Posterior cingulate gyrus (tissue), 11 donors: ENCODE data around the gene HMGN2.

ENCODE experiments used
- DNase-seq, 10 donors: peaks; one replicate each; pipeline versions ENCODE4 v3.0.0 to v3.0.0-alpha.2; 2020 to 2021; ENCODE audit warnings: mixed read lengths in 3 of 10
- intact Hi-C: fragments of 100-400 bp; cut with DNase I; formaldehyde crosslinking; loops from one replicate; pipeline ENCODE4 v1.15.1; 2023

Gene HMGN2

DNA sequence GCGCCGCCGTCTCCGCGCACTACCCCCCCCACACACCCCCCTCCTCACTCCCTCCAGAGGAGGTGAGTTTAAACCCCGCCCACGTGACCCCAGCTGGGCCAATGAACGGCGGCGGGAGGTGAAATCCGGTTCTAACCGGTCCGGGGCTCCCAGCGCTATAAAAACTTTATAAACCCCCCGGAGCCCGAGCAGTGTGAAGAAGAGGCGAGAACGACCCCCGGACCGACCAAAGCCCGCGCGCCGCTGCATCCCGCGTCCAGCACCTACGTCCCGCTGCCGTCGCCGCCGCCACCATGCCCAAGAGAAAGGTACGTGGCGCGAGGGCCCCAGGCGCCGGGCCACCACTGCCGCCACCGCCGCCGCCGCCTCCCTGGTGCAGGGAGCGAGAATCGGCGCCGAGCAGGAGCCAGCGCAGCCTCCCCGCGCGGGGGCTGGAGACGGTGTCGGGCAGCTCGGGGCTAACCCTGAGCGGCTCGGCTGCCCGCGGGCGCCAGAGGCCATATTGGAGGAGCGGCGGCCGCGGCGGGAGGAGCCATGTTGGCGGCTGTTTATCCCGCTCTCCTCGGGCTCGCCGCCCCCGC, at the start of gene HMGN2:
Gene HMGN2, plus strand, starts transcription at position 121 of the 581 bp plus-strand sequence. Its CDS starts 173 bp downstream, at position 294.
- intact Hi-C loops: loop anchor here (1.0 to 2.0 kb wide), 2 partner anchors 28 to 40 kb away; partner anchors contain the start of gene DHDDS
- peak; percentile 88 to 99 (median 94) for DNase-seq

DNA sequence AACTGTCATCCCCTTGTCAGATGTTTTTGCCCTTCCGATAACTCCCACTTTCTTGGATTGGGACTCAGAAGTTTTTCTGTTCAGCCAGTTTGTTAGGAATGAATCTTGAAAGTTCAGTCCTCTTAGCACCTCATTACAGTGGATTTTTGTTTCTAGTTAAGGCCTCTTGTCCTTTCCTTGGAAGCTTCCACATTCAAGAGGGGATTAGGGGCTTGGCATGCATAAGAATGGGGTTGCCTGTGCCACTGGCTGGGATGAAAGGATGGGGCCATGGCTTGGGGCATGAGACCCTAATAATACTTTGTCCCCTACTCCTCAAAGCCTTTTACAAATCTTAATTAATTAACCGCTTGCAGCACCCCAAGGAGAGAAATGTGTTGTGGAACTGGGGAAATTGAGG, 42.5 kb upstream of the HMGN2 start:
- intact Hi-C loops: no loop called here
- DNase-seq: no peak

DNA sequence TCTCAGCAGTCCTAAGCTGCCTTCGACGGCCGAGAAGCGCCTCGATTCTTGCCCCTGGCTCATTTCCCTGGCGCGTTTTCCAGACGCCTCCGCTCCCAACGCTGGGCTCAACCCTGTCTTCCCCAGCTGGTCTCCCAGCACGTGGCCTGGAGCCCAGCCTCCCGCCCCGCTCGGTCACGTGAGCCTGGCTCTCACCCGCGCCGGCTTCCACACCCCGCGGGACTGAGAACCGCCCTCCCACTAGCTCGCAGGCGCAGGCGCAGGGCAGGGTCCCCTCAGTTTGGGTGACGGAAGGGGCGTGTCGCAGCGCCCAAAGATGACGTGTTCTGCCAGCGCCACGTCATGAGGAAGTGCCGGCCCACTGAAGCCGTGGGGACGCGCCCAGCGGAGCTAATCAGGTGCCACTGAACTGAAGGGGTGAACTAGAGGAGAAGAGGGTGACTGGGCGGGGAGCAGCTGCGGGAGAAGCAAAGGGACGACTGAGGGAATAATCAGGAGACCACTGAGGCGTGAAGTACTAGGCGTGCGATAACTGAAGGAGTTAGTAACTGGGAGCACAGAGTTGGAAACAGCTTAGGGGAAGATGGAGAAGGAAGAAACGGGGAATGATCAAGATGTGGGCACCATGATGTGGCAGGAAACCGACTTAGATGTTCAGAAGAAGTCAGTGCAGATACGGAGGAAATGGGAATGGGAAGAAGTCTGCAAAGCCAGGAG, 40.1 kb upstream of the HMGN2 start, which contains the start of gene DHDDS:
Gene DHDDS, plus strand, starts transcription at position 343 of the 717 bp plus-strand sequence. CDS start 625 bp downstream, outside the sequence.
- intact Hi-C loops: loop anchor here (1.0 kb wide), 1 partner anchor 40 kb away; the partner anchor contains the start of gene HMGN2
- peak; percentile 97 to 100 (median 98) for DNase-seq

DNA sequence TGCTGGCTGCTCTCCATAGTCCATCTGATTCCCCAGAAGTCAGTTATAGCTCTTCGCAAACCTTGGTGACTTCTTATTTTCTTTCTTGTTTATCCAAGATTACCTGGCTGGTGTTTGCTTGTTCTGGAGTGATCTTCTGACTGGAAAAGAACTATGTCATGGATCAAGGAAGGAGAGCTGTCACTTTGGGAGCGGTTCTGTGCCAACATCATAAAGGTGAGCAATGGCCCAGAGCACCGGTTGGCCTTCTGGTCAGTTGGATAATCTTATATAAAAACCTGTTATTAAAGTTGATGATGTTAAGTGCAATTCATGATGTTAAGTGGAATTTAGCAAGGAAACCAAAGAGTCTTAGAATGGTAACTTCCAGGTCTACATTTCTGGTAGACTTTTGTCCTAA, 39.4 kb upstream of the HMGN2 start:
- intact Hi-C loops: loop anchor here (1.0 kb wide), 1 partner anchor 40 kb away; the partner anchor contains the start of gene HMGN2
- DNase-seq: no peak

DNA sequence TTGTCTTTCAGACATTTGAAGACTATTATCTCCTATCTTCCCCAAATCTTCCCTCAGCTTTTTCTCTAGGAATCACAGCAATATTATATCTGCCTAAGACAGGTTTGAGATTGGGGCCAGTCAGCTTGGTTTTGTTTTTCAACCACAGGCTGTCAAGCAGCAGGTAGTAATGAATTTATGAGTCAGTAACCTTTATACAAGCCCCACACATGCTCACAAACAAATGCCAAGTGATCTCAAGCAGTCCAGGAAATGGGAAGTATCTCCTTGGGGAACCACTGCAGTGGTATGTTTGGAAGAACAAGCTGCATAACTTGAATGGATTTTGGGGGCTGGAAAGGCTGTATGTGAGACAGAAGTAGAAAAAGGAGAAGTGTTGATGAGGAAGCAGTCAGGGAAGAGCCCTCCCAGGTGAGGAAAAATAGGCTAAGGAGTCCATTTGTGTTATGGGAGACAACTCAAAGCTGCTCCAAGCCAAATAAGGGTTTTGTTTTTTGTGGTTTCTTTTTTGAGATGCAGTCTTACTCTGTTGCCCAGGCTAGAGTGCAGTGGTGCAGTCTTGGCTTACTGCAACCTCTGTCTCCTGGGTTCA, 38.0 kb upstream of the HMGN2 start:
- DNase-seq: no peak
- intact Hi-C loops: no loop called here

DNA sequence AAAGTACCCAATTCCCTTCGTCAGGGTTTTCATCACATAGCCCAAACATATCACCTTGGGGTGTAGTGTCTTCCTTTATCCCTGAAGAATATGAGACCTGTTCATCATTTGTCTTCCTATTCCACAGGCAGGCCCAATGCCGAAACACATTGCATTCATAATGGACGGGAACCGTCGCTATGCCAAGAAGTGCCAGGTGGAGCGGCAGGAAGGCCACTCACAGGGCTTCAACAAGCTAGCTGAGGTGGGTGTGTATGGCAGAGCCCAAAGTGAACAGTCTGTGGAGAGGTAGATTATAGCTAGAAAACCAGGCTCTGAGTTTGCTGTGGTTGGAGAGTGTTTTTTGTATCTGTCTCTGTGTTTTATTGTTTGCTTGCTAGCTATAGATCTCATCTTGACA, 34.2 kb upstream of the HMGN2 start:
- intact Hi-C loops: no loop called here
- DNase-seq: no peak

DNA sequence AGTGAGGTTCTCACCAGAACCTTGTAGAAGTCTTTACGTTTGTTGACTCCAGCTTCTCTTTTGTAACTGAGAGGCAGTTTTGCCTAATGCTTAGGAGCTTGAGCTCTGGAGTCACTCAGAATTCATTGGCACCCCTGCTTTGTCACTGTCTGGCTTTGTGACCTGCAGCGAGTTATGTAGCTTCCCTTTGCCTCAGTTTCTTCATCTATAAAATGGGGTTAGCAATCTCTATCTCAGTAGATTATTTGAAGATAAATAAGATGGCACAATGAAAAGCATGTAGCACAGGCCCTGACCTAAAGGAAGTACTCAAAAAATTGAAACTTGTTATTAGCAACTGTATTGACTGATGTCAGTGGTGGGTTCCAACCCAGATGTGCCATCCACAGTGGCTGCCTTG, 32.0 kb upstream of the HMGN2 start:
- no peak for DNase-seq
- intact Hi-C loops: no loop called here

DNA sequence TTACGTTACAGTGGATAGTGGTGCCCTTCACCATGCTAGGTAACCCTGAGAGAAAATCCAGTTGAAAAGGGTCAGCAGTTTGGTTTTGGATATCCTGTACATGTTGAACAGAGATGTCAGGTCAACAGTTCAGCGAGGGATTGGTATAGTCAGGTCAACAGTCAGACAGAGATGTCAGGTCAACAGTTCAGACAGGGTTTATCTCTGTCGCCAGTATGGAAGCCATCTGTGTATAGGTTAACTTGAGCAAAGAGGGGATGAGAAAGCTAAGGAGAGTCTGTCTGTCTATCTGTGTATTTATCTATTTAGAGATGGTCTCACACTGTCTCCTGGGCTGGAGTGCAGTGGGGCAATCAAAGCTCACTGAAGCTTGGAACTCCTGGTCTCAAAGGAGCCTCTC, 22.4 kb upstream of the HMGN2 start:
- intact Hi-C loops: no loop called here
- DNase-seq: no peak

DNA sequence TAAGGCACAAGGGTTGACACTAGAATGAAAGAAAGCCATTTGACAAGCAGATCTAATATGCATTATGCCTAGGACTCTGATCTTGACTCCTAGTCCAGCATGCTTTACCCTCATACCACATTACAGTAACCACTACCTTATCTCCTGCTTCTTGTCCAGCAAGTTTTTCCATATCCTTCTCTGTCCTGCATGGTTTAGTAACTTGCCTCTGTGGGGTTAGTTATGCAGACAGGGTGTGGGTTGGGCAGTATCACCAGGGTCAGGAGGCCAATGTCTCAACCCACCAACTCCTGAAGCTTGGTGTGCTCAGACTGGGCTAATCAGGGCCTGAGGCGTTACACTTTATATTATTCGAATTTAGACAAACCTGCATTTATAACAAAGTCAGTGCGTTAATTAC, 21.3 kb upstream of the HMGN2 start:
- DNase-seq: no peak
- intact Hi-C loops: no loop called here

DNA sequence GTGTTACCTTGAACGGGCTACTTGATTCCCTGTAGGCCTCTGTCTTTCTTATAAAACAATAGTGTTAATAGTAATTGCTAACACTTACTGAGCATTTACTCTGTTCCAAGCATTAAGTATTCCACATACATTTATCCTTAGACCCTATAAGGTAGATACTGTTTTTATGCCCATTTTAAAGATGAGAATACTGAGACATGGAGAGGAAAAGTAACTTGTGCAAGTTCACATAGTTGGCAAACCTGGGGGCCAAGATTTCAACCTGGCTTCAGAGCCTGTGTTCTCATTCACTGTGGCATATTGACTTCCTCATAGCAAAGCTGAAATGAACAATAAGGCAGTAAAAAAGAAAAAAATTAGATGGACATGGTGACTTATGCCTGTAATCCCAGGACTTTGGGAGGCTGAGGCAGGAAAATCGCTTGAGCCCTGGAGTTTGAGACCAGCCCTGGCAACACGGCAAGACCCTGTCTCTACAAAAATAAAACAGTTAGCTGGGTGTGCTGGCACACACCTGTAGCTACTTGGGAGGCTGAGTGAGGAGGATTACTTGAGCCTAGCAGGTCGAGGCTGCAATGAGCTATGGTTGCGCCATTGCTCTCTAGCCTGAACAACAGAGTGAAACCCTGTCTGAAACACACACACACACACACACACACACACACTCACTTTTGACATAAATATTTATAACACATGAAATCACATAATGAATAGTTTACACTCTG, 19.6 kb upstream of the HMGN2 start:
- intact Hi-C loops: no loop called here
- no peak for DNase-seq

DNA sequence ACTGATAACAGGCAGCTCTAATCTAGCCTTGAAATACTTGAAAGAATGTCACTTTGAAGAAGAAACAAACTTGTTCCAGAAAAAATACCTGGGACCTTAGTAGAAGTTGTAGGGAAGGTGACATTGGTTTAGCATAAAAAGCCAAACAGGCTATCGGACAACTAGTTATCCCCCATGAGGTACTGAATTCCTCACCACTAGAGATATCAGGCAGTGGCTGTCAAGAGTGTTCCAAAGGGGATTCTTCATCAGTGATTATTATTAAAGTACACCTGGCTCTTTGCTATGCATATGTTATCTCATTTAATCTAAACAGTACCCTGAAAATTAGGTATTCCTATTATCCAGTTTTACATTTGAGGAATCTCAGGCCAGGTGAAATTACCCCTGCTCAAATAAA, 13.1 kb upstream of the HMGN2 start:
- intact Hi-C loops: no loop called here
- no peak for DNase-seq

DNA sequence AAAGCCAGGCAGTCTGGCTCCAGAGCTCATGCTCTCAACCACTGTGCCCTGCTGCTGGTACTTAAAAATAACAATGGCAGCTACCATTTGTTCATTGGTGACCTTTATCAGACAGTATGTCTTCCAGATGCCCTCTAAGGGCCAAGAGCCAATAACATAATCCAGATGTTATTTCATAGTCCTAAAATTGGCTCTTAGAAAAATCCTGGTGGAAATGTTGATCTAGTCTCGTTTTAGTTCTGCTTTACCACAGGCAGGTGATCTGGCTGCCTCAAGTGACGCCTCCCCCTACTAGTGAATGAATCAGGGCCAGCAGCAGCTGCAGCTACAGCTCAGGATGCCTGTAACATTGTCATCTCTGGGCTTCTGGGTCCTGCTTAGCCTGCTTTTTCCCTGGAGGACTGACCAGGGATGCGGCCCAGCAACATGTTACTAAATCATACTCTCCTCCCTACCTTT, 12.6 kb upstream of the HMGN2 start:
- intact Hi-C loops: no loop called here
- no peak for DNase-seq

DNA sequence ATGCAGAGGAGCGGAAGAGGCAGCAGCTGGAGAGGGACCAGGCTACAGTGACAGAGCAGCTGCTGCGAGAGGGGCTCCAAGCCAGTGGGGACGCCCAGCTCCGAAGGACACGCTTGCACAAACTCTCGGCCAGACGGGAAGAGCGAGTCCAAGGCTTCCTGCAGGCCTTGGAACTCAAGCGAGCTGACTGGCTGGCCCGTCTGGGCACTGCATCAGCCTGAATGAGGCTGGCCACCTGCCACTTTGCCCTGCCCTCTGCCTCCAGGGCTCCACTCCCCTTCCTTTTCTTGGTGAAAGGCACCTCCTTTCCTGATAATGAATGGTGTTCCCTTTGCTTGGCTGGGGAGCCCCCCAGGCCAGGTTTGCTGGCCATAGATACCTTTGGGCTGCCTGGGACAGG, 3.3 kb upstream of the HMGN2 start:
- peak in 7 of 10 donors; percentile 10 to 90 (median 38) for DNase-seq
- intact Hi-C loops: no loop called here

DNA sequence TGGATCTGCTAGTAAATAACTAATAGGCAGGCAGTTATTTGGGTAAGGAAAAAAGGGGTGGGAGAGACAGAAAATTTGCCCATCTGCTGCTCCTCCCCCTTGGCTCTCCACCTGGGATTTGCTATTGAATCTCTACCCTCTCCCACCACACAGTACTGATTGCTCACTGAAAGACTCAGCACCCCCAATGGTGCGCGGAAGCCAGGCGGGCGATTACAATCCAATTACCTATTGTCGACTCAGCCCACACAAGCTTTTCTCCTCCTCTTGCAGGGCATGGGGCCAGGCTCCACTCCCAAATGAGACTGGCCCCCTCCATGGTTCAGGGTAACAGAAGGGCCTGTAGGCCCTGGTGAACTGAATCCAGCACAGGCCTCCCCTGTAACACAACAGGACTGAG, 2.7 kb upstream of the HMGN2 start:
- DNase-seq: peak in 1 of 10 donors; percentile 18
- intact Hi-C loops: no loop called here

DNA sequence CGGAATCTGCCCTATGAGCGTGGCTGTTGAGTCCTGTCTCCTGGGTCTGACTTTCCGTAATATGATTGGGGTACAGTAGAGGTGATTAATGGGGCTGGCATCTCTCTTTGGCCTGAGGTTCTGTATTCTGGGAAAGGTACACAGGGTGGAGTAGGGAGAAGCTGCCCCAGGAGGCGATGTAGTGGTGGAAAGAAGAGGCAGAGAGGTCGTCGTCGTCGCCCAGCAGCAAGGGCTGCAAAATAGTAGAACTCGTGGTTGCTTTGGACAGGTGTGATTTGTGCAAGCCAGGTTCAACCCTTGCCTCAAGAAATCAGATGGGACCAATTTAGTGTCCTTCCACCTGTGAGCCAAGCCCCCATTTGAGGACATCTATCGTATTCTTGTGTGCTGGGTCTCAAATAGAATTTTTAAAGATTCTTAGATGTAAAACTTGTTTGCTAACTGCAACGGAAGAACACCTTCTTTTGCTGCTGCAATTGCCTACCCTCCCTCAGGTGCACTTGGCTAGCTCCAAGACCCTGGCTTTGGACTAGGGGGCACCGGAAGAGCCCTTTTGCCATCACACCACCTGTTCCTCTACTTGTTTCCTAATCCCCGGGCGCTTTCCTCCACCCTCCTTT, 1.3 kb upstream of the HMGN2 start:
- intact Hi-C loops: no loop called here
- no peak for DNase-seq

DNA sequence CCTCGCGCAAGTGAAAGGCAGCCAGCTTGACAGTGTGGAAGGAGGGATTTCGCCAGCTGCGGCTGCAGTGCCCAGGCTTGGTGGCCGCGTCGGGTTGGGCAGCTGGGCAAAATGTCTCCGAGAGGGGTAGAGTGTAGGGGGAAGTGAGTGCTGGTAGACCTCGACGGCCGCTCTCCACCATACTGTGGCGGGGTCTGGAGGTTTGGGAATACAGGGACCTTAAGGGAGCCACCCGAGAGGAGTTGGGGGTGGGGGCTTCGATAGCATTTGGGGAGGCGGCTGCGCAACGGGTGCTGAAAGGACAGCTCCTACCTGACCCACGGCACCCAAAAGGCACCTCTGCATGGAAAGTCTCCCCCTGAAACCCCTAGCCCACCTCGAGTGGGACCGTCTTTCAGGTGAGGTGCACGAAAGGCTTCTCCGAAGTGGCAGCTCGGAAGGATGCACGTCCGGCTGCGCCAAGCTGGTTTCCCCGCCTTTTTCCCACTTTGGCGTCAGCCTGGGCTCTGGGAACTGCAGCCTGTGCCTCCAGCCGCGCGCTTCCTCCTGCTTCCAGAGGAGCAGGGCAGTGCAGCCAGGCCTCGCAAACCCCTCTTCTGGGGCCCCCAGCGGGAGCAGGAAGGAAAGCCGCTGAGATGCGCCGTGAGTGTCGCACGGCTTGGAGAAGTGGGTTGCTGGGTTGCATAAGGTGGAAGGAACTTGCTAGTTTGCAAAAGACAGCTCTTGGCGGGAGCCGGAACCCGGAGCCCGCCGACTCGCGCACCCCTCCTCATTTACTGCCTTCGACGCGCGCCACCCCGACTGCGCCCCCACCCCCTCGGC, 531 bp upstream of the HMGN2 start:
- intact Hi-C loops: loop anchor here (1.0 to 2.0 kb wide), 2 partner anchors 29 to 39 kb away; partner anchors contain the start of gene DHDDS
- DNase-seq: peak; percentile 35 to 96 (median 70)

DNA sequence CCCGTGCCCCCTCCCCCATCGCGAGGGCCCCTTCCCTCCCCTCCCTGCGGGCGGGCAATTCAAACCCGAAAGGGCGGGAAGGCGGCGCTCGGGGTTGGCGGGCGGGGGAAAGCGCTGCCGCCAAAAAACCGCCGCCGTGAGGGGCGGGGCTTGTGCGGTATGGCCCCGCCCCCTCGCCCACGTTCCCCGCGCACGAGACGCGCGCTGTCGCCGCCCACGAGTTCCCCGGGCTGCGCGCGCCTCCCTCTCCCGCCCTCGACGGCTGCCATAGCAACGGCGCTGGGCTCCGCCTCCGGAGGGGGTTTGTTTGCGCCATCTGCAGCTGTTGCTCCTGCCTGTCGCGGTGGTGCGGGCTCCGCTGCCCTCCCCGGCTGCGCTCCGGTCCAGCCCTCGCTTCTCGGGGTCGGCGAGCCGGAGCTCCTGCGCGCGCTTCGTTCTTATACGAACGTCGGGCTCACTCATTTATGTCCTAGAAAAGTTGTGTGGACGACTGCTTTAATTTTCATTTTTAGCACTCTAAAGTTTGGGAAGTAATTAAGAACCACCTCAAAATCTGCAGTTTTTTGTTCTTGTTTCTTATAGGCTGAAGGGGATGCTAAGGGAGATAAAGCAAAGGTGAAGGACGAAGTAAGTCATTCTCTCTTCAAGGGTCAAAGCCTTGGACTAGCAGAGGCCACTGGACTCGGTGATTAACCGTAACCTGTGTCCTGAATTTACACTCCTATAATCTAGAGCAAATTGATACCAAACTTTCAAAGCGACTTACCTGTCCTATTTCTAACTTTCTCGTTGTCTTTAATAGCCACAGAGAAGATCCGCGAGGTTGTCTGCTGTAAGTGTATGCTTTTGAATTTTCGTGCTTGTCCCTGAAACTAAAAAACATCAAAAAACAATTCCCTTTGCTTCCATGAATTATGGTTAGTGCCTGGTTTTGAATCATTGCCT, 933 bp downstream of the HMGN2 start:
- DNase-seq: peak; percentile 95 to 100 (median 98)
- intact Hi-C loops: loop anchor here (1.0 to 2.0 kb wide), 2 partner anchors 28 to 41 kb away; partner anchors contain the start of gene DHDDS

DNA sequence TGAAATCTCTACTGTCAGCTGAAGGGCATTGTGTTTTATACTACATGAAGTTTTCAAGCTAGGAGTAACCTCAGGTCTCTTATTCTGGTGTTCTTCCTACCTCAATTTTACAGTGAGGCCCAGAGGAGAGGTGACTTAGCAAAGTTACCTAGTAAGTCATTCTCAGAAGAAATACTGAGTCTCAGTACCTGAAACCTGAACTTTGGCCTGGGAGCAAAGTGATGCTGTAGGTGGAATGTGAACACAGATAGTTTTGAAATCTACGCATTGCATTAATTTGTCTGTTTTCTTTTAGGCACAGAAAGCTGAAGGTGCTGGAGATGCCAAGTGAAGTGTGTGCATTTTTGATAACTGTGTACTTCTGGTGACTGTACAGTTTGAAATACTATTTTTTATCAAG, 2.6 kb downstream of the HMGN2 start:
- intact Hi-C loops: no loop called here
- DNase-seq: no peak
